ENCODE data around the gene PRG3.

PRG3 gene

GRCh38 chr11:57335023-57335342 is 46.0 kb downstream of the PRG3 start:
- DNase-seq = no peak

DNA sequence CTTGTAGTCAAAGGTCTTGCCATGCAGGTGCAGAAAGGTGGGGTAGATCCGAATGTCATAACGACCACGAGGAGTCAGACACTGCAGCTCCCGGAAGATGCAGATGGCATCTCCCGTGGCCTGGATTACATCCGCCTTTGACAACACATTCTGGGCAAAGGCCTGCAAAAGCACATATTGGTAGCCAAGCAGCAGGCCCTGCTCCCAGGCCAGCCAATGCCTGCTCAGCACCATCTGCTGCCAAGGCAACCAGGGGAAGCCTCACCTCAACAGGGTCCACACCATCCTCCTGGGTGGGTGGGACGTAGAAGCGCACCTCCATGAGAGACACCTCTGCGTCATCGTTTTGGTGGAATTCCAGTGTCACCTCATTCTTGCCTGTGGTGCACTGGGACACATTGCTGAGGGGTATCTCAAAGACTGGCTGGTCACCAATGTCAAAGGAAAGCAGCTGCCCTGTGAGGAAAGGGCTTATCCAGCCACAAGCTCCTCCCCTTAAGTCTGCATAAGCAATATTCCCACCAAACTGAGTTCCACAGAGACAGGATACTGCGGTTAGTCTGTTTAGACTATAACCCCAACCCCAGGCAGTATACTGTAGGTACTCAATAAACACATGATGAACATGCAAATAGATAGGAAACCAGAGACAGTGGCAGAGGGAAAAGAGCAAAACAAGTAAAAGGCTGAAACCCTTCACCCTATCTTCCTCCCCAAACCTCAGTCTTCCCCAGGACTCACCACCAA is 48.1 kb downstream of the PRG3 start:
- DNase-seq = no peak

DNA sequence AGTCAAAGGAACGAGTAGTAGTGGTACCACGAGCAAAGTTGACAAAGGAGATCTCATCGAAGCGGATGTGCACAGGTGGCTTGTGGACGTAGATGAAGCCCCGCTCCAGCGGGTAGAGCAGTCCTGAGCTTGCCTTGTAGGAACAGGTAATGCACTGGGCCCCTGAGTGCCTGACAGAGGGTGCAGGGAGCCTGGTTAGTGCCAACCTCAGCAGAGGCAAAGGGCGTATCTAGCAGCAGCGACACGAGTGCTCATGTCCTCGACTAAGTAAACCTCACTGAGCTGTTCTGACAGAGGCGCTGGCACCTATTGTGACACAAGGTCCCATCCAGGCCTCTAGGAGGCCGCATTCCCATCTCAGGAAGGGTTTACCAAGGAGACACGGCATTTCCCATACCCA is 49.2 kb downstream of the PRG3 start:
- DNase-seq = no peak

DNA sequence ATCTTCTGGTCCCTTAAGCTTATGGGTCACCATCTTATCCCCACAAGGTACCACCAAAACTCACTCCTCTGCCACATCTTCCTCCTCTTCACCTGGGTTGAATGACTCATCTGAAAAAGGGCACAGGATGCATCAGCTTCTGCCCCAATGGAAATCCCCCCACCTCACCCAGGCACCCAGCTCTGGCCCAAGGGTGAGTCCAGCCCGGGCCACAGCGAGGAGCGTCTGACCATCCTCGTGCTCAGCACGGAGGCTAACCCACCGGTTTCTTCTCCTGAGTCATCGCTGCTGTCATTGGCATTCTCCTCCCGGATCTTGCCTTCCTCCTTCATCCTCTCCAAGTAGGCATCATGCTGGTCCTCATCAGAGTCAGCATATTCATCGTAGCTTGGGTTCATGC is 50.9 kb downstream of the PRG3 start:
- no peak for DNase-seq

DNA sequence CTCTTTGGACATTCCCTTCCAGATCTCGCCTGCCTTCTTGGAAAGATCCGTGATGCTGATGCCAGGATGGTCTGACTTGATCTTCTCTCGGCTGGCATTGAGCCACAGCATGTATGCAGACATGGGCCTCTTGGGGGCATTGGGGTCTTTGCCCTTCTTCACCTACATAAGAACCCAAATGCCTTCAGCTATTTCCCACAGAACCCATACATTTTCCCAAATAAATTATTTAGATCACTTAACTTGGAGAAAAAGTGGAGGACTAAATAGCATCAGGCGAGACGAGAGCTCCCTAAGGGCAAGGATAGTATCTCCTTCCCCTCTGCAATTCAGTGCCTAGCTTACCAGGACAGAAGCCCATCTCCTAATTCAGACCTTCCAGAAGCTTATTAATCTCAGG is 53.2 kb downstream of the PRG3 start:
- DNase-seq = no peak
